WTC11 (cell line): ENCODE results near the gene GRAMD2A.

ENCODE experiments used
- CREM ChIP-seq: sonication (generic); formaldehyde crosslinking; IDR thresholded peaks from 2 replicates; pipeline ENCODE4 v1.8.1; 2022; ENCODE audit warnings: mild to moderate bottlenecking, missing genetic modification reagents, moderate library complexity
- CTCF ChIP-seq: fragments of 200-600 bp; IDR thresholded peaks from 2 replicates; pipeline ENCODE4 v1.8.0; 2022; ENCODE audit warnings: antibody characterized with exemption
- E2F1 ChIP-seq: sonication (generic); formaldehyde crosslinking; IDR thresholded peaks from 2 replicates; pipeline ENCODE4 v1.8.0; 2022; ENCODE audit warnings: mild to moderate bottlenecking, missing genetic modification reagents
- JUN ChIP-seq: sonication (generic); formaldehyde crosslinking; IDR thresholded peaks from 2 replicates; pipeline ENCODE4 v1.8.0; 2023; ENCODE audit warnings: mild to moderate bottlenecking, missing genetic modification reagents
- NR1H2 ChIP-seq: sonication (generic); formaldehyde crosslinking; IDR thresholded peaks from 2 replicates; pipeline ENCODE4 v1.9.0; 2021; ENCODE audit warnings: mild to moderate bottlenecking, moderate library complexity, missing genetic modification reagents
- TCF7 ChIP-seq: sonication (generic); formaldehyde crosslinking; IDR thresholded peaks from 2 replicates; pipeline ENCODE4 v1.8.0; 2022; ENCODE audit warnings: mild to moderate bottlenecking, low read depth, missing genetic modification reagents, moderate library complexity
- ZNF138 ChIP-seq: sonication (generic); formaldehyde crosslinking; conservative IDR thresholded peaks from 2 replicates; pipeline ENCODE4 v1.8.1; 2022; ENCODE audit warnings: mild to moderate bottlenecking, moderate library complexity, missing genetic modification reagents
- ZNF281 ChIP-seq: sonication (generic); formaldehyde crosslinking; IDR thresholded peaks from 2 replicates; pipeline ENCODE4 v1.8.0; 2023; ENCODE audit warnings: mild to moderate bottlenecking, missing genetic modification reagents

- TF ChIP-seq CTCF (no peak), ZNF138 (CRISPR knock-in tag) (no peak), NR1H2 (CRISPR knock-in tag) (no peak), CREM (CRISPR knock-in tag) (no peak), ZNF281 (no peak), JUN (no peak), E2F1 (CRISPR knock-in tag) (no peak), TCF7 (no peak)
These were observed 69.8 kb downstream of the GRAMD2A start for GRCh38 chr15:72127724-72128322.
